OCI-LY3 (cell line): ENCODE measurements around the gene ZNF467.

Experiments used
- H2AFZ ChIP-seq: fragments of 200-600, 300-600 bp; shearing (Covaris generic); 2 replicates; pipeline ENCODE4 v1.6.0; 2014; ENCODE audit warnings: antibody characterized with exemption, low read depth, low read length
- H3K27ac ChIP-seq: fragments of 200-600, 300-600 bp; sonication (generic); 2 replicates; pipeline ENCODE4 v1.5.1; 2014; ENCODE audit warnings: mild to moderate bottlenecking, low read length, moderate library complexity, mixed read lengths
- H3K27me3 ChIP-seq: fragments of 200-600, 300-600 bp; sonication (generic); 2 replicates; pipeline ENCODE4 v1.6.1; 2014; ENCODE audit warnings: low read depth, low read length, mixed read lengths
- H3K36me3 ChIP-seq: fragments of 200-600, 300-600 bp; sonication (generic); replicated peaks from 2 replicates; pipeline ENCODE3; 2014; ENCODE audit warnings: low read depth, low read length, mixed read lengths
- H3K4me1 ChIP-seq: fragments of 300-600, 200-600 bp; sonication (generic); 2 replicates; pipeline ENCODE4 v1.6.1; 2014; ENCODE audit warnings: low read length, mixed read lengths
- H3K4me2 ChIP-seq: fragments of 200-600, 300-600 bp; sonication (generic); 2 replicates; pipeline ENCODE4 v1.6.1; 2014; ENCODE audit warnings: low read length, mixed read lengths
- H3K4me3 ChIP-seq: fragments of 300-600, 200-600 bp; sonication (generic); 2 replicates; pipeline ENCODE4 v1.5.1; 2014; ENCODE audit warnings: antibody characterized with exemption, mild to moderate bottlenecking, low read length, moderate library complexity
- H3K79me2 ChIP-seq: fragments of 300-600, 200-600 bp; shearing (Covaris generic); 2 replicates; pipeline ENCODE4 v1.6.1; 2014; ENCODE audit warnings: mild to moderate bottlenecking, low read length, mixed read lengths
- H3K9ac ChIP-seq: fragments of 300-600, 200-600 bp; shearing (Covaris generic); 2 replicates; pipeline ENCODE4 v1.6.0; 2014; ENCODE audit warnings: mild to moderate bottlenecking, low read length, moderate library complexity
- H3K9me3 ChIP-seq: fragments of 200-600, 300-600 bp; shearing (Covaris generic); 2 replicates; pipeline ENCODE4 v1.6.1; 2014; ENCODE audit warnings: low read length, mixed read lengths; ENCODE audit not compliant: insufficient read depth
- H4K20me1 ChIP-seq: fragments of 200-600, 300-600 bp; sonication (generic); 2 replicates; pipeline ENCODE4 v1.6.1; 2016; ENCODE audit warnings: low read length, mixed read lengths; ENCODE audit not compliant: insufficient read depth
- CTCF ChIP-seq: fragments of 200-600, 300-600 bp; sonication (generic); IDR thresholded peaks from 2 replicates; pipeline ENCODE4 v1.5.1; 2014; ENCODE audit warnings: antibody characterized with exemption, low read length, low read depth
- EZH2phosphoT487 ChIP-seq: fragments of 200-600 bp; shearing (Covaris generic); IDR thresholded peaks from 2 replicates; pipeline ENCODE4 v1.6.1; 2018; ENCODE audit warnings: antibody characterized with exemption, mixed run types, low read depth

The ZNF467 gene

GRCh38 chr7:149817836-149818535 is 44.6 kb upstream of the ZNF467 start:
- Histone ChIP-seq H3K36me3 (no peaks in the 10 kb centered on the region), H3K27me3 (no peaks in the 10 kb centered on the region), H3K4me1 (no peaks in the 10 kb centered on the region), H3K9ac (no peak overlapping the region), H3K9me3 (no peaks in the 10 kb centered on the region), H3K79me2 (no peaks in the 10 kb centered on the region), H2AFZ (no peak overlapping the region), H3K4me2 (no peak overlapping the region), H4K20me1 (no peaks in the 10 kb centered on the region), H3K27ac (no peak overlapping the region), H3K4me3 (no peak overlapping the region)
- TF ChIP-seq CTCF (no peak), EZH2phosphoT487 (no peak)

- no peak overlapping the region for H2AFZ ChIP-seq
- H3K9ac ChIP-seq = no peak overlapping the region
- H3K27me3 ChIP-seq = no peaks in the 10 kb centered on the region
- no peak overlapping the region for H3K4me2 ChIP-seq
- TF ChIP-seq CTCF = no peak
- no peak for TF ChIP-seq EZH2phosphoT487
- H3K79me2 ChIP-seq = no peaks in the 10 kb centered on the region
- H3K9me3 ChIP-seq = no peaks in the 10 kb centered on the region
- H3K4me1 ChIP-seq = no peaks in the 10 kb centered on the region
- no peak overlapping the region for H3K27ac ChIP-seq
- H3K36me3 ChIP-seq = no peaks in the 10 kb centered on the region
- no peaks in the 10 kb centered on the region for H4K20me1 ChIP-seq
- no peak overlapping the region for H3K4me3 ChIP-seq
Observed at GRCh38 chr7:149817301-149817771, 43.9 kb upstream of the ZNF467 start.

- Histone ChIP-seq H3K79me2 (no peaks in the 10 kb centered on the region), H3K4me1 (no peaks in the 10 kb centered on the region), H3K36me3 (no peaks in the 10 kb centered on the region), H3K27ac (no peak overlapping the region), H3K4me3 (no peak overlapping the region), H3K4me2 (no peak overlapping the region), H3K9me3 (no peaks in the 10 kb centered on the region), H3K27me3 (no peaks in the 10 kb centered on the region), H4K20me1 (no peaks in the 10 kb centered on the region), H3K9ac (no peak overlapping the region), H2AFZ (no peak overlapping the region)
- TF ChIP-seq EZH2phosphoT487 = no peak
- no peak for TF ChIP-seq CTCF
Observed at GRCh38 chr7:149816794-149817193, 43.4 kb upstream of the ZNF467 start.

- H4K20me1 ChIP-seq = no peaks in the 10 kb centered on the region
- no peaks in the 10 kb centered on the region for H3K36me3 ChIP-seq
- H3K9ac ChIP-seq = no peak overlapping the region
- H3K4me1 ChIP-seq = no peaks in the 10 kb centered on the region
- H3K27me3 ChIP-seq = no peaks in the 10 kb centered on the region
- H2AFZ ChIP-seq = no peak overlapping the region
- H3K4me2 ChIP-seq = no peak overlapping the region
- no peak overlapping the region for H3K27ac ChIP-seq
- H3K79me2 ChIP-seq = no peaks in the 10 kb centered on the region
- no peaks in the 10 kb centered on the region for H3K9me3 ChIP-seq
- TF ChIP-seq EZH2phosphoT487 = no peak
- TF ChIP-seq CTCF = no peak
- no peak overlapping the region for H3K4me3 ChIP-seq
Observed at GRCh38 chr7:149816267-149816751, 42.9 kb upstream of the ZNF467 start.
